Measurements from ENCODE around the gene TBC1D2B.

The TBC1D2B gene

DNA sequence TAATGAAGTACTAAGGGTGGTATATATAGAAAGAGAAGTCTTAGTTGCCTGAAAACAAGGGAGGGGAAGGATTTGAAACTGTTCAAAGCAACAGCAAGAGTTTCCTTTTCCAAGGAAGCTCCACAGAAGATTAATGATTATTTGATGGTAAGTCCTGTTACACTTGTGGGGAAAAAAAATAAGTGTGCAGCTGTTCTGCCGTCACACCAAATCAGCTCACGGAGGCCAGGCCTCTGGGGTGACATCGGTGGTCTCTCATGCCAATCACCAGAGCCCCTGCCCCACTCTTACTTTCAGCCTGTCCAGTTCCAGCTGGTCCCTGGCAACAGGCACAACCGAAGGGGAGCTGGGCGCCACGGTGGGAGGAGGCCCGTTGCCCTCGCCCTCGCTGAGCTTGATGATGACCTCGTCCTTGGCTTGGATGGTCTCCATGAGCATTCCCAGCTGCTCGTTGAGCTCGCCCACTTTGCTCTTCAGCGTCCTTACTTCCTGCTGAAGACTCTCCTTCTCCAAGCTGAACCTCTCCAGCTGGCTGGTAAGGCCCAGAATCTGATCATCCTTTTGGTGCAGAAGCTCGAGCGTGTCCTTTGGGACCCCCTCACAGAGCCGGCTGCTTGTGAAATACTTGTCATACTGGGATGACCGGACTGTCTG is 53.5 kb downstream of the TBC1D2B start:
- no CpG with 5 or more reads among the region's 17 CpGs for WGBS, 2 donors (ENCODE audit: extremely low coverage in 2 of 2, insufficient read length in 2 of 2, insufficient replicate concordance in 1 of 2)
- Histone ChIP-seq H3K4me3 (ENCODE audit: low read length in 2 of 2) (no peak overlapping the region), H3K4ac (ENCODE audit: low read length) (no peak overlapping the region), H3K14ac (ENCODE audit: low read length) (no peak overlapping the region), H4K8ac (ENCODE audit: low read depth, low read length) (no peak overlapping the region), H2AFZ (ENCODE audit: low read length) (no peak overlapping the region), H2BK15ac (ENCODE audit: low read length) (no peak overlapping the region), H3K23ac (ENCODE audit: low read depth, low read length, poor library complexity) (no peak overlapping the region), H2BK120ac (ENCODE audit: low read depth, low read length) (no peak overlapping the region), H4K91ac (ENCODE audit: low read depth, low read length, poor library complexity) (no peak overlapping the region), H2BK5ac (ENCODE audit: low read length) (no peak overlapping the region), H3K36me3 (replicated peaks in 1 of 2; ENCODE audit: control insufficient read depth in 2 of 2, insufficient read depth in 2 of 2, low read length in 2 of 2) (peaks cover 4 to 22% of the 10 kb centered on the region in 2 donors), H3K9me3 (replicated peaks in 1 of 2; ENCODE audit: control insufficient read depth in 2 of 2, insufficient read depth in 1 of 2, low read depth in 1 of 2, low read length in 2 of 2) (no peaks in the 10 kb centered on the region), H3K27me3 (ENCODE audit: control insufficient read depth in 3 of 3, insufficient read depth in 3 of 3, low read depth in 1 of 3, low read length in 3 of 3) (no peaks in the 10 kb centered on the region), H2AK5ac (ENCODE audit: low read depth, low read length) (no peak overlapping the region), H3K4me1 (ENCODE audit: control insufficient read depth in 2 of 2, insufficient read depth in 1 of 2, low read depth in 1 of 2, low read length in 2 of 2) (peaks cover 0 to 2% of the 10 kb centered on the region in 2 donors), H2BK12ac (ENCODE audit: low read length) (no peak overlapping the region), H3K4me2 (ENCODE audit: insufficient read depth, low read length, poor library complexity, severe bottlenecking) (no peak overlapping the region), H3K27ac (replicated peaks; ENCODE audit: low read length) (no peak overlapping the region), H3K18ac (ENCODE audit: low read length) (no peak overlapping the region), H3K79me1 (ENCODE audit: low read depth, low read length) (no peaks in the 10 kb centered on the region), H3K9ac (ENCODE audit: low read depth, low read length, poor library complexity) (no peak overlapping the region)
- DNase-seq (ENCODE audit: low spot score): no peak

DNA sequence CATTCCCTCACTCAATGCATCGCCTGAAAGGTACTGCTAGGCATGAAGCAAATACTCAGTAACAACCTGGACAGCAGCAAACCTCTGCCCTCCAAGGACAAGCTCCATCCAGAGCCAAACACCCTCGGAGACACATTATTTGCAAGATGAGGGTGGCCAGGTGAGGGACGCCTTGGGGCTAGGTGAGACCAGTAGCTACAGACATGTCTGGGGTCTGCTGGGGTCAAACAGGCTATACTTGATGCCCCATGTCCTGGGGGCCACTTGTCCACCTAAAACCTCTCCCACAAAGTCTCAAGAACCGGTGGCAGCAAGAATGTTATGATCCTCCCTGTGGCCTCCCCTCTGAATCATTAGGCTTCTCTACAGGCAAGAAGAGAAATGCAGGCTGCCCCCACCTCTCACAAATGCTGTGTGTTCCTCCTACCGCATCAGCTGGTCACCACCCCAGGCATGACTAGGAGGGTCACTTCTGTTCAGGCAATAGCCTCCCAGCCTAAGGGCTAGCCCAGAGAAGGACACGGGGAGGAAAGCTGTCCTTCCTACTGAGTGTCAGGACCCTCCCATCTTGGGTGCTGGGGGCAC is 54.3 kb downstream of the TBC1D2B start:
- H3K4ac ChIP-seq (ENCODE audit: low read length): no peak overlapping the region
- no peak overlapping the region for H4K91ac ChIP-seq (ENCODE audit: low read depth, low read length, poor library complexity)
- H2BK12ac ChIP-seq (ENCODE audit: low read length): no peak overlapping the region
- H3K9me3 ChIP-seq (replicated peaks in 1 of 2; ENCODE audit: control insufficient read depth in 2 of 2, insufficient read depth in 1 of 2, low read depth in 1 of 2, low read length in 2 of 2): no peaks in the 10 kb centered on the region
- H2BK120ac ChIP-seq (ENCODE audit: low read depth, low read length): no peak overlapping the region
- peaks cover 0 to 2% of the 10 kb centered on the region in 2 donors for H3K4me1 ChIP-seq (ENCODE audit: control insufficient read depth in 2 of 2, insufficient read depth in 1 of 2, low read depth in 1 of 2, low read length in 2 of 2)
- DNase-seq (ENCODE audit: low spot score): no peak
- H2AFZ ChIP-seq (ENCODE audit: low read length): no peak overlapping the region
- H3K9ac ChIP-seq (ENCODE audit: low read depth, low read length, poor library complexity): no peak overlapping the region
- no peak overlapping the region for H3K23ac ChIP-seq (ENCODE audit: low read depth, low read length, poor library complexity)
- H2BK15ac ChIP-seq (ENCODE audit: low read length): no peak overlapping the region
- no peak overlapping the region for H2BK5ac ChIP-seq (ENCODE audit: low read length)
- no peak overlapping the region for H3K14ac ChIP-seq (ENCODE audit: low read length)
- WGBS, 2 donors (ENCODE audit: extremely low coverage in 2 of 2, insufficient read length in 2 of 2, insufficient replicate concordance in 1 of 2): no CpG with 5 or more reads among the region's 6 CpGs
- no peaks in the 10 kb centered on the region for H3K79me1 ChIP-seq (ENCODE audit: low read depth, low read length)
- no peak overlapping the region for H3K27ac ChIP-seq (replicated peaks; ENCODE audit: low read length)
- no peak overlapping the region for H3K4me2 ChIP-seq (ENCODE audit: insufficient read depth, low read length, poor library complexity, severe bottlenecking)
- H3K36me3 ChIP-seq (replicated peaks in 1 of 2; ENCODE audit: control insufficient read depth in 2 of 2, insufficient read depth in 2 of 2, low read length in 2 of 2): peaks cover 4 to 22% of the 10 kb centered on the region in 2 donors
- no peaks in the 10 kb centered on the region for H3K27me3 ChIP-seq (ENCODE audit: control insufficient read depth in 3 of 3, insufficient read depth in 3 of 3, low read depth in 1 of 3, low read length in 3 of 3)
- H3K4me3 ChIP-seq (ENCODE audit: low read length in 2 of 2): no peak overlapping the region
- H3K18ac ChIP-seq (ENCODE audit: low read length): no peak overlapping the region
- no peak overlapping the region for H2AK5ac ChIP-seq (ENCODE audit: low read depth, low read length)
- no peak overlapping the region for H4K8ac ChIP-seq (ENCODE audit: low read depth, low read length)

GRCh38 chr15:78021761-78022160 is 55.8 kb downstream of the TBC1D2B start:
- no peak overlapping the region for H2BK120ac ChIP-seq (ENCODE audit: low read depth, low read length)
- no peak overlapping the region for H3K4ac ChIP-seq (ENCODE audit: low read length)
- no peak overlapping the region for H2AFZ ChIP-seq (ENCODE audit: low read length)
- H3K9me3 ChIP-seq (replicated peaks in 1 of 2; ENCODE audit: control insufficient read depth in 2 of 2, insufficient read depth in 1 of 2, low read depth in 1 of 2, low read length in 2 of 2): no peaks in the 10 kb centered on the region
- H3K14ac ChIP-seq (ENCODE audit: low read length): no peak overlapping the region
- no peaks in the 10 kb centered on the region for H3K79me1 ChIP-seq (ENCODE audit: low read depth, low read length)
- no peak overlapping the region for H3K4me2 ChIP-seq (ENCODE audit: insufficient read depth, low read length, poor library complexity, severe bottlenecking)
- H3K4me3 ChIP-seq (ENCODE audit: low read length in 2 of 2): no peak overlapping the region
- H3K18ac ChIP-seq (ENCODE audit: low read length): no peak overlapping the region
- H3K36me3 ChIP-seq (replicated peaks in 1 of 2; ENCODE audit: control insufficient read depth in 2 of 2, insufficient read depth in 2 of 2, low read length in 2 of 2): peaks cover 4 to 29% of the 10 kb centered on the region in 2 donors
- no peak overlapping the region for H4K8ac ChIP-seq (ENCODE audit: low read depth, low read length)
- H2BK5ac ChIP-seq (ENCODE audit: low read length): no peak overlapping the region
- H4K91ac ChIP-seq (ENCODE audit: low read depth, low read length, poor library complexity): no peak overlapping the region
- no peak overlapping the region for H2BK12ac ChIP-seq (ENCODE audit: low read length)
- no peak overlapping the region for H2BK15ac ChIP-seq (ENCODE audit: low read length)
- H3K4me1 ChIP-seq (ENCODE audit: control insufficient read depth in 2 of 2, insufficient read depth in 1 of 2, low read depth in 1 of 2, low read length in 2 of 2): peaks cover 0 to 2% of the 10 kb centered on the region in 2 donors
- no peak overlapping the region for H3K23ac ChIP-seq (ENCODE audit: low read depth, low read length, poor library complexity)
- DNase-seq (ENCODE audit: low spot score): no peak
- WGBS, 2 donors (ENCODE audit: extremely low coverage in 2 of 2, insufficient read length in 2 of 2, insufficient replicate concordance in 1 of 2): no CpG with 5 or more reads among the region's 12 CpGs
- H3K27ac ChIP-seq (replicated peaks; ENCODE audit: low read length): no peak overlapping the region
- H3K27me3 ChIP-seq (ENCODE audit: control insufficient read depth in 3 of 3, insufficient read depth in 3 of 3, low read depth in 1 of 3, low read length in 3 of 3): no peaks in the 10 kb centered on the region
- H2AK5ac ChIP-seq (ENCODE audit: low read depth, low read length): no peak overlapping the region
- H3K9ac ChIP-seq (ENCODE audit: low read depth, low read length, poor library complexity): no peak overlapping the region

- H2AK5ac ChIP-seq (ENCODE audit: low read depth, low read length): no peak overlapping the region
Measured at GRCh38 chr15:78020007-78020406, 57.5 kb downstream of the TBC1D2B start.

More at GRCh38 chr15:78020007-78020406, 57.5 kb downstream of the TBC1D2B start:
- Histone ChIP-seq H3K14ac (ENCODE audit: low read length) (no peak overlapping the region), H3K79me1 (ENCODE audit: low read depth, low read length) (no peaks in the 10 kb centered on the region), H3K27ac (replicated peaks; ENCODE audit: low read length) (no peak overlapping the region), H3K4me2 (ENCODE audit: insufficient read depth, low read length, poor library complexity, severe bottlenecking) (no peak overlapping the region), H3K23ac (ENCODE audit: low read depth, low read length, poor library complexity) (no peak overlapping the region), H3K4ac (ENCODE audit: low read length) (no peak overlapping the region), H3K9me3 (replicated peaks in 1 of 2; ENCODE audit: control insufficient read depth in 2 of 2, insufficient read depth in 1 of 2, low read depth in 1 of 2, low read length in 2 of 2) (no peaks in the 10 kb centered on the region), H4K8ac (ENCODE audit: low read depth, low read length) (no peak overlapping the region), H3K27me3 (ENCODE audit: control insufficient read depth in 3 of 3, insufficient read depth in 3 of 3, low read depth in 1 of 3, low read length in 3 of 3) (no peaks in the 10 kb centered on the region), H2BK5ac (ENCODE audit: low read length) (no peak overlapping the region), H3K9ac (ENCODE audit: low read depth, low read length, poor library complexity) (no peak overlapping the region), H4K91ac (ENCODE audit: low read depth, low read length, poor library complexity) (no peak overlapping the region), H3K4me3 (ENCODE audit: low read length in 2 of 2) (no peak overlapping the region), H2BK12ac (ENCODE audit: low read length) (no peak overlapping the region), H3K36me3 (replicated peaks in 1 of 2; ENCODE audit: control insufficient read depth in 2 of 2, insufficient read depth in 2 of 2, low read length in 2 of 2) (peaks cover 9 to 45% of the 10 kb centered on the region in 2 donors), H2BK120ac (ENCODE audit: low read depth, low read length) (no peak overlapping the region), H3K4me1 (ENCODE audit: control insufficient read depth in 2 of 2, insufficient read depth in 1 of 2, low read depth in 1 of 2, low read length in 2 of 2) (peaks cover 0 to 2% of the 10 kb centered on the region in 2 donors), H2BK15ac (ENCODE audit: low read length) (no peak overlapping the region), H2AFZ (ENCODE audit: low read length) (no peak overlapping the region), H3K18ac (ENCODE audit: low read length) (no peak overlapping the region)
- DNase-seq (ENCODE audit: low spot score): no peak
- WGBS, 2 donors (ENCODE audit: extremely low coverage in 2 of 2, insufficient read length in 2 of 2, insufficient replicate concordance in 1 of 2): no CpG with 5 or more reads among the region's 2 CpGs
